Ovary (tissue), 3 donors: ENCODE results near the gene CDK16.

Experiments
- CTCF ChIP-seq, 3 donors: fragments of 450-650 bp in 2 of 3; fragments of 200-600 bp in 1 of 3; IDR thresholded peaks; one replicate each; pipeline versions ENCODE4 v1.5.1 to v1.8.0; 2016 to 2022; ENCODE audit warnings: antibody characterized with exemption in 3 of 3, mild to moderate bottlenecking in 1 of 3
- POLR2A ChIP-seq: fragments of 450-650 bp; IDR thresholded peaks from one replicate; pipeline ENCODE4 v1.6.1; 2017; ENCODE audit warnings: antibody characterized with exemption, mild to moderate bottlenecking, moderate library complexity
- donor health status: DM: no; HTN: no; CAD: no.

GRCh38 chrX:47239898-47240545 is 21.5 kb downstream of the CDK16 start:
- no peak for TF ChIP-seq POLR2A
- TF ChIP-seq CTCF (IDR thresholded peaks at IDR 0.05): no peak
